Cardiac muscle cell (in vitro differentiated cells and primary cell): Measurements from ENCODE around the gene SEPTIN1. TPM values are rescaled to one million over a fixed set of nuclear protein-coding genes. Genes with fewer than 3 reads are reported as not detected.

Source experiments
- DNase-seq, 2 donors: peaks; one replicate each; pipeline versions ENCODE4 v3.0.0 to v3.0.0-alpha.2; 2010 to 2017; ENCODE audit warnings: low read depth in 1 of 2, low spot score in 1 of 2
- H3K27ac ChIP-seq: fragments of 200-600 bp; sonication (generic); 2 replicates; pipeline ENCODE4 v1.5.1; 2016
- H3K27me3 ChIP-seq: fragments of 200-600 bp; sonication (generic); 2 replicates; pipeline ENCODE4 v1.6.0; 2016; ENCODE audit warnings: control low read depth
- H3K36me3 ChIP-seq: fragments of 200-600 bp; sonication (generic); 2 replicates; pipeline ENCODE4 v1.5.1; 2016; ENCODE audit warnings: control low read depth
- H3K4me1 ChIP-seq: fragments of 200-600 bp; sonication (generic); 2 replicates; pipeline ENCODE4 v1.8.1; 2017; ENCODE audit warnings: low read depth, mild to moderate bottlenecking, mixed run types
- H3K4me3 ChIP-seq: fragments of 200-600 bp; sonication (generic); 2 replicates; pipeline ENCODE4 v1.5.1; 2016; ENCODE audit warnings: mild to moderate bottlenecking
- H3K9me3 ChIP-seq: fragments of 200-600 bp; sonication (generic); 2 replicates; pipeline ENCODE4 v1.5.1; 2017; ENCODE audit warnings: low read depth, mild to moderate bottlenecking, control low read depth
- CTCF ChIP-seq: IDR thresholded peaks from 2 replicates; pipeline ENCODE4 v1.5.1; 2012; ENCODE audit warnings: low read depth, mild to moderate bottlenecking, low read length
- polyA plus RNA-seq: library from polyadenylated mRNA; unstranded; fragments of >200 nt; fragmentation: Nextera tagmentation; extraction: Ambion mirVana; gene quantifications from 2 replicates; pipeline ENCODE4 v1.2.1, GENCODE V29; 2016
- total RNA-seq: library from RNA; depleted of rRNA; stranded (reverse); fragments of >200 nt; gene quantifications from 2 replicates; pipeline ENCODE4 v1.2.3, GENCODE V29; 2016

The SEPTIN1 gene
- total and polyA plus RNA-seq, 2 experiments from 2014 or later: 0.95 to 11.9 TPM

- no peak for TF ChIP-seq CTCF
- no peaks in the 10 kb centered on the region for H3K36me3 ChIP-seq
- H3K9me3 ChIP-seq: no peaks in the 10 kb centered on the region
- H3K4me1 ChIP-seq: peaks cover 4% of the 10 kb centered on the region
- no peak overlapping the region for H3K27ac ChIP-seq
- DNase-seq: no peak
- no peaks in the 10 kb centered on the region for H3K27me3 ChIP-seq
- H3K4me3 ChIP-seq: no peak overlapping the region
Observed at GRCh38 chr16:30383521-30383920, 1.2 kb upstream of the SEPTIN1 start.

- H3K9me3 ChIP-seq: no peaks in the 10 kb centered on the region
- DNase-seq: no peak
- no peaks in the 10 kb centered on the region for H3K27me3 ChIP-seq
- H3K27ac ChIP-seq: peak overlapping the region; percentile 70
- TF ChIP-seq CTCF: no peak
- H3K4me3 ChIP-seq: no peak overlapping the region
- H3K36me3 ChIP-seq: no peaks in the 10 kb centered on the region
- peaks cover 9% of the 10 kb centered on the region for H3K4me1 ChIP-seq
Observed at GRCh38 chr16:30381291-30382041, 895 bp downstream of the SEPTIN1 start.

- Histone ChIP-seq H3K36me3 (no peaks in the 10 kb centered on the region), H3K27ac (no peak overlapping the region), H3K4me1 (peaks cover 9% of the 10 kb centered on the region), H3K27me3 (no peaks in the 10 kb centered on the region), H3K4me3 (no peak overlapping the region), H3K9me3 (no peaks in the 10 kb centered on the region)
- no peak for TF ChIP-seq CTCF
- no peak for DNase-seq
Observed at GRCh38 chr16:30380803-30381208, 1.6 kb downstream of the SEPTIN1 start.

- Histone ChIP-seq H3K4me1 (peaks cover 9% of the 10 kb centered on the region), H3K9me3 (no peaks in the 10 kb centered on the region), H3K4me3 (no peak overlapping the region), H3K27ac (no peak overlapping the region), H3K27me3 (no peaks in the 10 kb centered on the region), H3K36me3 (no peaks in the 10 kb centered on the region)
- TF ChIP-seq CTCF: no peak
- no peak for DNase-seq
Observed at GRCh38 chr16:30380072-30380802, 2.1 kb downstream of the SEPTIN1 start.

- Histone ChIP-seq H3K27ac (peak overlapping the region; percentile 98), H3K9me3 (no peaks in the 10 kb centered on the region), H3K4me3 (peak overlapping the region; percentile 60), H3K36me3 (no peaks in the 10 kb centered on the region), H3K27me3 (no peaks in the 10 kb centered on the region), H3K4me1 (peaks cover 9% of the 10 kb centered on the region)
- TF ChIP-seq CTCF: no peak
- DNase-seq: no peak
Observed at GRCh38 chr16:30379158-30379783, 3.1 kb downstream of the SEPTIN1 start.
